GM19025 (cell line): ENCODE results near the gene DBNDD1.
"Not testable (repeated sequence)": the region's sequence is repeated elsewhere in the genome, so short reads cannot be mapped to it uniquely, and the experiment has no call there.

Source experiments
- ATAC-seq: cut with Tn5 transposase; IDR thresholded peaks from one replicate; pipeline ENCODE4 v1.9.1; 2021; ENCODE audit warnings: mild to moderate bottlenecking, low read depth, moderate library complexity; ENCODE audit not compliant: unreplicated experiment

Gene DBNDD1

GRCh38 chr16:89994389-89994720, 24.9 kb downstream of the DBNDD1 start:
- ATAC-seq: no peak

GRCh38 chr16:89993971-89994370, 25.3 kb downstream of the DBNDD1 start:
- ATAC-seq: no peak

GRCh38 chr16:89993377-89993776, 25.9 kb downstream of the DBNDD1 start:
- no peak for ATAC-seq

GRCh38 chr16:89990799-89991198, 28.5 kb downstream of the DBNDD1 start:
- ATAC-seq: no peak

GRCh38 chr16:89988951-89989350, 30.3 kb downstream of the DBNDD1 start:
- no peak for ATAC-seq

- no peak for ATAC-seq
Observed at GRCh38 chr16:89987169-89987568, 32.1 kb downstream of the DBNDD1 start.

- no peak for ATAC-seq
Observed at GRCh38 chr16:89986600-89986999, 32.7 kb downstream of the DBNDD1 start.

- no peak for ATAC-seq
Observed at GRCh38 chr16:89985219-89985618, 34.0 kb downstream of the DBNDD1 start.

- ATAC-seq: no peak
Observed at GRCh38 chr16:89984216-89984615, 35.0 kb downstream of the DBNDD1 start.

GRCh38 chr16:89983536-89983935, 35.7 kb downstream of the DBNDD1 start:
- no peak for ATAC-seq

GRCh38 chr16:89982318-89982717, 36.9 kb downstream of the DBNDD1 start:
- ATAC-seq: no peak

- peak; percentile 66 for ATAC-seq
Observed at GRCh38 chr16:89981414-89981813, 37.8 kb downstream of the DBNDD1 start.

- ATAC-seq: no peak
Observed at GRCh38 chr16:89974870-89975269, 44.4 kb downstream of the DBNDD1 start.

- no peak for ATAC-seq
Observed at GRCh38 chr16:89973654-89974335, 45.5 kb downstream of the DBNDD1 start.

GRCh38 chr16:89973235-89973634, 46.0 kb downstream of the DBNDD1 start:
- ATAC-seq: no peak

GRCh38 chr16:89972244-89973234, 46.7 kb downstream of the DBNDD1 start:
- peak; percentile 90 for ATAC-seq

GRCh38 chr16:89971495-89972243, 47.6 kb downstream of the DBNDD1 start:
- ATAC-seq: no peak

- no peak for ATAC-seq
Observed at GRCh38 chr16:89969741-89970410, 49.4 kb downstream of the DBNDD1 start.

- not testable (repeated sequence) for ATAC-seq
Observed at GRCh38 chr16:89968074-89968473, 51.2 kb downstream of the DBNDD1 start.

GRCh38 chr16:89967436-89967835, 51.8 kb downstream of the DBNDD1 start:
- ATAC-seq: not testable (repeated sequence)
